Adrenal gland (tissue), 5 donors: Measurements from ENCODE around the gene HDAC4.

ENCODE experiments used
- CTCF ChIP-seq, 6 experiments: fragments of 450-650 bp in 4 of 6; fragments of 200-600 bp in 2 of 6; sonication (generic) in 1 of 6; IDR thresholded peaks; 1 replicate in 5 of 6; 2 replicates in 1 of 6; pipeline versions ENCODE4 v1.5.1 to v1.8.0; 2016 to 2021; ENCODE audit warnings: antibody characterized with exemption in 6 of 6, mild to moderate bottlenecking in 2 of 6, moderate library complexity in 1 of 6
- POLR2A ChIP-seq, 2 donors: fragments of 450-650 bp; IDR thresholded peaks; one replicate each; pipeline ENCODE4 v1.6.1; 2017; ENCODE audit warnings: antibody characterized with exemption in 2 of 2, mild to moderate bottlenecking in 2 of 2, moderate library complexity in 1 of 2
- donor health status: DM: no; HTN: no; CAD: no.

- TF ChIP-seq CTCF (IDR thresholded peaks at IDR 0.05), result no peak
- TF ChIP-seq POLR2A (IDR thresholded peaks at IDR 0.05), result no peak
These were observed 121.9 kb downstream of the HDAC4 start for GRCh38 chr2:239278941-239279365.
